Fibroblast of the aortic adventitia (primary cell): ENCODE results near the gene NKX2-8. TPM values are rescaled to one million over a fixed set of nuclear protein-coding genes. Genes with fewer than 3 reads are reported as not detected.

Experiments
- DNase-seq: peaks from one replicate; pipeline ENCODE4 v3.0.0-alpha.2; 2010; ENCODE audit warnings: low read depth
- H3K4me3 ChIP-seq: 2 replicates; pipeline ENCODE4 v1.5.1; 2011; ENCODE audit warnings: low read depth, mild to moderate bottlenecking, control low read depth, low read length, moderate library complexity
- CTCF ChIP-seq: IDR thresholded peaks from 2 replicates; pipeline ENCODE4 v1.5.1; 2011; ENCODE audit warnings: mild to moderate bottlenecking, low read length, control low read depth, inconsistent platforms; ENCODE audit not compliant: insufficient read depth
- total RNA-seq: library from RNA; depleted of rRNA; stranded (reverse); fragments of >200 nt; gene quantifications from 2 replicates; pipeline ENCODE4 v1.2.3, GENCODE V29; 2012; ENCODE audit warnings: low replicate concordance

NKX2-8 gene
- total RNA-seq: not detected in 2 replicates

- no peak for TF ChIP-seq CTCF
- no peak for DNase-seq
These were observed at the start of gene NKX2-8 for GRCh38 chr14:36582011-36582873. Gene NKX2-8, minus strand, starts transcription at chr14:36582614. Its CDS starts 225 bp downstream, at chr14:36582389.

GRCh38 chr14:36627981-36628380 lies 45.6 kb upstream of the NKX2-8 start:
- no peak for TF ChIP-seq CTCF
- DNase-seq: no peak
- H3K4me3 ChIP-seq: no peak overlapping the region

More at GRCh38 chr14:36582011-36582873, at the start of gene NKX2-8:
- H3K4me3 ChIP-seq: peak within 1 kb of the TSS; percentile 54

GRCh38 chr14:36626151-36626550 lies 43.7 kb upstream of the NKX2-8 start:
- no peak overlapping the region for H3K4me3 ChIP-seq
- no peak for TF ChIP-seq CTCF
- DNase-seq: no peak

GRCh38 chr14:36625436-36625835 lies 43.0 kb upstream of the NKX2-8 start:
- no peak for DNase-seq
- H3K4me3 ChIP-seq: no peak overlapping the region
- TF ChIP-seq CTCF: no peak

GRCh38 chr14:36625014-36625413 lies 42.6 kb upstream of the NKX2-8 start:
- no peak for DNase-seq
- no peak for TF ChIP-seq CTCF
- H3K4me3 ChIP-seq: no peak overlapping the region

GRCh38 chr14:36619853-36620252 lies 37.4 kb upstream of the NKX2-8 start:
- no peak overlapping the region for H3K4me3 ChIP-seq
- DNase-seq: no peak
- no peak for TF ChIP-seq CTCF
